Gastrocnemius medialis (tissue), 4 donors: ENCODE results near the gene MYO3B.

Experiments used
- CTCF ChIP-seq, 5 experiments: fragments of 450-650 bp in 3 of 5; fragments of 200-600 bp in 2 of 5; sonication (generic) in 2 of 5; IDR thresholded peaks in 4 of 5; conservative IDR thresholded peaks in 1 of 5; 1 replicate in 4 of 5; 2 replicates in 1 of 5; pipeline ENCODE4 v1.5.1; 2016 to 2019; ENCODE audit warnings: antibody characterized with exemption in 5 of 5, mild to moderate bottlenecking in 3 of 5, moderate library complexity in 3 of 5
- POLR2A ChIP-seq, 2 donors: fragments of 450-650 bp; IDR thresholded peaks; one replicate each; pipeline ENCODE4 v1.6.1; 2017; ENCODE audit warnings: antibody characterized with exemption in 2 of 2, mild to moderate bottlenecking in 2 of 2, moderate library complexity in 2 of 2

DNA sequence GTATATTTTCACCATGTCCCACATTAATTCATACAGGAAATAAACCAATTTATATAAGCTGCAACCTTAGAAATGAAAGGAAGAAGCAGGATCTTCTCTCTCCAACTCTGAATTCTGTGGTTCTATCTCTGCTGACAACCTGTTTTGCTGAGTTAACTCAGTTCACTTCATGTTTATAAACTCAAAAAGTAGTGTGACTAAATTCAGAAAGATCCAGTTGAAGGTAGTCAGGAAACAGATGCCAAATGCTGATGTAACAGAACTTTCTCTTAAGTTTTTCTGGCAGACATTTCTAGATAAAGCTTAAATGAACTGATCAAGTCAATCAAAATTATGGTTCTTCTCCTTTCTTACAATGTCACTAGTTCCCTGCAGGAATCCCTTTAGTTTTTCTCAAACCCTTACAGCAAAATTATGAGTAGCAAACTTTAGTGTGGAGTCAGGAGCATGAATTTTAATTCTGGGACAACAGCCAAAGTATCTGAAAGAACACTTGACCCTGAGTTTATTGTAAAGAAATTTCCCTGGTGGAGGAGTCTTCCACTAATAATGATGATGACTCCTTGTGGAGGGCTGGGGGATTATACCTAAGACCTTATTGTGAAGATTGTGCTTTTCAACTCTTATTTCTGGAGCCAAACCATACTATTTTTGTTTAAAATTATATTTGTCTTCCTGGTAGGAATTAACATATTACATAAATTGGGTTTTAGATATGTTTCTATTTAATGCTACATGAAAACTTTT lies 216.9 kb downstream of the MYO3B start:
- TF ChIP-seq CTCF (IDR thresholded peaks at IDR 0.05 in 4 of 5, conservative IDR thresholded peaks at IDR 0.05 in 1 of 5) (no peak), POLR2A (IDR thresholded peaks at IDR 0.05) (no peak)
